ENCODE data around the gene STK24. TPM values are rescaled to one million over a fixed set of nuclear protein-coding genes. Genes with fewer than 3 reads are reported as not detected.

The STK24 gene
- total and polyA plus RNA-seq, 10 of the 15 experiments (the other 5 are each of a cell fraction or from before 2014, with no cell fraction given) = 7.5 to 115 (median 52.9) TPM

DNA sequence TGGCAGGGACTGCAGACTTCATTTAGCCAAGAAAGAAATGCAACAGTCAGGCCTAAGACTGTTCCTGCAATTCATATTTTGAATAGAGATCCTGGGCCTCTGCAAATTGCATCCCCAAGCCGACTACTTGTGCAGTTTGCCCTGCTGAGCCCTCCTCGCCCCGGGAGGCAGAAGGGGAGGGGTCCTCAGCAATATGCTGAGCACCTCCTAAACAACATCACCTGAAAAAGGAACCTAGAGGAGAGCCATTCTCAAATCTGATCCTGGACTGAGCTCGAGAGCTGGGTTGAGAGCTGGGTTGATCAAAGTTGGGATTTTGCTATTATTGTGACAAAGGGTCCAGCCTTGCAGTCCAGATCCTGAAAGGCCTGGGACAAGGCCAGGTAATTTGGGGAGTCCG, 129.8 kb downstream of the STK24 start:
- no peak overlapping the region for H3K4me2 ChIP-seq (ENCODE audit: control insufficient read depth, insufficient read depth)
- SMC1A ChIA-PET (ENCODE audit: uncharacterized antibody, unreplicated experiment) = interaction anchor here (0.9 to 4.8 kb wide), 5 partner anchors 41 to 226 kb away, joined by 3 to 66 read pairs (median 10); no protein-coding TSS in a partner anchor
- H3K4me1 ChIP-seq (ENCODE audit: control insufficient read depth, insufficient read depth, low read length) = peaks cover 6% of the 10 kb centered on the region
- no peak for ATAC-seq
- no peaks in the 10 kb centered on the region for H3K79me2 ChIP-seq (ENCODE audit: control insufficient read depth, insufficient read depth, low read length)
- H3K4me3 ChIP-seq = no peak overlapping the region
- POLR2A ChIA-PET = interaction anchor here (0.6 kb wide), 2 partner anchors 109 to 460 kb away, joined by 3 to 4 read pairs; no protein-coding TSS in a partner anchor
- no TSS peak for BruUV-seq (replicated peaks)
- in situ Hi-C loops (cut with MboI) (loop anchor here (5.0 to 10.0 kb wide), 3 partner anchors 210 to 592 kb away; no protein-coding TSS in a partner anchor), intact Hi-C loops (cut with micrococcal nuclease; ENCODE audit: unreplicated experiment) (no loop called here)
- H3K36me3 ChIP-seq (ENCODE audit: control insufficient read depth in 2 of 2, insufficient read depth in 2 of 2, low read length in 1 of 2) = peaks cover 4 to 6% of the 10 kb centered on the region in 2 experiments; a peak in 3 of 4 replicates
- H3K9ac ChIP-seq (ENCODE audit: control insufficient read depth, insufficient read depth, low read length) = no peak overlapping the region
- H2AFZ ChIP-seq (ENCODE audit: control insufficient read depth, low read depth, low read length) = no peak overlapping the region
- WGBS (ENCODE audit: insufficient coverage, insufficient replicate concordance, low lambda C conversion rate, missing lambda C conversion rate) = 84% methylated on average over 5 of the region's 5 CpGs
- H4K20me1 ChIP-seq (ENCODE audit: control insufficient read depth, insufficient read depth) = no peaks in the 10 kb centered on the region
- H3K27me3 ChIP-seq (replicated peaks in 1 of 2; ENCODE audit: control insufficient read depth in 2 of 2, insufficient read depth in 2 of 2, low read length in 1 of 2) = no peaks in the 10 kb centered on the region
- CTCF ChIA-PET = interaction anchor here (1.0 to 9.1 kb wide), 5 partner anchors 8 to 226 kb away, joined by 3 to 135 read pairs (median 5); no protein-coding TSS in a partner anchor
- RAD21 ChIA-PET (ENCODE audit: unreplicated experiment) = interaction anchor here (1.1 to 4.8 kb wide), 3 partner anchors 124 to 221 kb away, joined by 3 to 89 read pairs (median 4); no protein-coding TSS in a partner anchor
- FAIRE-seq = no peak
- DNase-seq (ENCODE audit: low read depth, low spot score) = no peak
- TF ChIP-seq YBX1 (IDR thresholded peaks at IDR 0.05) (no peak), TAF1 (IDR thresholded peaks at IDR 0.05; ENCODE audit: borderline replicate concordance, low read depth, low read length) (no peak), PAX5 (IDR thresholded peaks at IDR 0.05; ENCODE audit: borderline replicate concordance, low read depth, low read length) (no peak), NR2F1 (conservative IDR thresholded peaks at IDR 0.05) (no peak), SIX5 (IDR thresholded peaks at IDR 0.05; ENCODE audit: low read depth, low read length, severe bottlenecking) (no peak)
- TF ChIP-seq, protein P1, sequence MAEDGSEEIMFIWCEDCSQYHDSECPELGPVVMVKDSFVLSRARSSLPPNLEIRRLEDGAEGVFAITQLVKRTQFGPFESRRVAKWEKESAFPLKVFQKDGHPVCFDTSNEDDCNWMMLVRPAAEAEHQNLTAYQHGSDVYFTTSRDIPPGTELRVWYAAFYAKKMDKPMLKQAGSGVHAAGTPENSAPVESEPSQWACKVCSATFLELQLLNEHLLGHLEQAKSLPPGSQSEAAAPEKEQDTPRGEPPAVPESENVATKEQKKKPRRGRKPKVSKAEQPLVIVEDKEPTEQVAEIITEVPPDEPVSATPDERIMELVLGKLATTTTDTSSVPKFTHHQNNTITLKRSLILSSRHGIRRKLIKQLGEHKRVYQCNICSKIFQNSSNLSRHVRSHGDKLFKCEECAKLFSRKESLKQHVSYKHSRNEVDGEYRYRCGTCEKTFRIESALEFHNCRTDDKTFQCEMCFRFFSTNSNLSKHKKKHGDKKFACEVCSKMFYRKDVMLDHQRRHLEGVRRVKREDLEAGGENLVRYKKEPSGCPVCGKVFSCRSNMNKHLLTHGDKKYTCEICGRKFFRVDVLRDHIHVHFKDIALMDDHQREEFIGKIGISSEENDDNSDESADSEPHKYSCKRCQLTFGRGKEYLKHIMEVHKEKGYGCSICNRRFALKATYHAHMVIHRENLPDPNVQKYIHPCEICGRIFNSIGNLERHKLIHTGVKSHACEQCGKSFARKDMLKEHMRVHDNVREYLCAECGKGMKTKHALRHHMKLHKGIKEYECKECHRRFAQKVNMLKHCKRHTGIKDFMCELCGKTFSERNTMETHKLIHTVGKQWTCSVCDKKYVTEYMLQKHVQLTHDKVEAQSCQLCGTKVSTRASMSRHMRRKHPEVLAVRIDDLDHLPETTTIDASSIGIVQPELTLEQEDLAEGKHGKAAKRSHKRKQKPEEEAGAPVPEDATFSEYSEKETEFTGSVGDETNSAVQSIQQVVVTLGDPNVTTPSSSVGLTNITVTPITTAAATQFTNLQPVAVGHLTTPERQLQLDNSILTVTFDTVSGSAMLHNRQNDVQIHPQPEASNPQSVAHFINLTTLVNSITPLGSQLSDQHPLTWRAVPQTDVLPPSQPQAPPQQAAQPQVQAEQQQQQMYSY (CRISPR knock-in tag; IDR thresholded peaks at IDR 0.05) = no peak
- TF ChIP-seq, protein P2, sequence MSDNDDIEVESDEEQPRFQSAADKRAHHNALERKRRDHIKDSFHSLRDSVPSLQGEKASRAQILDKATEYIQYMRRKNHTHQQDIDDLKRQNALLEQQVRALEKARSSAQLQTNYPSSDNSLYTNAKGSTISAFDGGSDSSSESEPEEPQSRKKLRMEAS (IDR thresholded peaks at IDR 0.05; ENCODE audit: low read depth, low read length) = no peak
- no peaks in the 10 kb centered on the region for H3K9me3 ChIP-seq (replicated peaks; ENCODE audit: control insufficient read depth, insufficient read depth, low read length)
- H3K27ac ChIP-seq (ENCODE audit: control insufficient read depth, insufficient read depth) = no peak overlapping the region
